Measurements from ENCODE around the gene IGFL1. TPM values are rescaled to one million over a fixed set of nuclear protein-coding genes. Genes with fewer than 3 reads are reported as not detected.
"Not testable (repeated sequence)": the region's sequence is repeated elsewhere in the genome, so short reads cannot be mapped to it uniquely, and the experiment has no call there.

IGFL1 gene
- total and polyA plus RNA-seq, 2 of the 4 experiments (the other 2 are of a cell fraction) = not detected

GRCh38 chr19:46271481-46272197, 42.1 kb downstream of the IGFL1 start:
- H2AK9ac ChIP-seq (replicated peaks; ENCODE audit: low read depth, low read length, poor library complexity) = no peak overlapping the region
- POLR2A ChIA-PET (ENCODE audit: unreplicated experiment) = interaction anchor here (0.6 kb wide), 1 partner anchor 160 kb away, joined by 3 read pairs; no protein-coding TSS in a partner anchor

DNA sequence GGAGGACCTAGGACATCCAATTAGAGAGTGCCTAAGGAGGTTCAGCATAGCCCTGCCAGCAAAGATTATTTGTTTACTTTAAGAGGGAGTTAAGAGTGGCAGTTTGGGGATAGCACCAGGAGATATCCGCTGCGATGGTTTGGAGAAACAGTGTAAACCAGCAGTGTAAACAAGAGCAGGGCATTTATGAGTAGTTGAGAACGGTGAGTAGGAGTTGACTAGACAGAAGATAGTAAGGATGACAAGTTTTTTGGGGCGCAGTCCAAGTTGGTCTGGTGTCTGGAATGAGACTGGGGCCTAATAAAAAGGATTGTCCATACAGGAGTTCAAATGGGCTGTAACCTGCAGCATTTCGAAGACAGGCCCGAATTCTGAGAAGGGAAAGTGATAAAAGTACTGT, 44.4 kb downstream of the IGFL1 start:
- H2BK5ac ChIP-seq (ENCODE audit: low read depth, low read length, poor library complexity, severe bottlenecking); H3K9ac ChIP-seq (ENCODE audit: low read depth, low read length); intact Hi-C loops (cut with micrococcal nuclease); ATAC-seq (ENCODE audit: low read depth); H3K56ac ChIP-seq (ENCODE audit: extremely low read depth, insufficient read depth, low read length); H3K4me2 ChIP-seq (ENCODE audit: low read depth, low read length); H3K23ac ChIP-seq (ENCODE audit: low read depth, low read length); H2AK5ac ChIP-seq (ENCODE audit: low read depth, low read length); in situ Hi-C loops (cut with MboI; ENCODE audit: low sequenced_read_pairs); dilution Hi-C loops (cut with HindIII; ENCODE audit: low sequenced_read_pairs, unreplicated experiment); H3K4me1 ChIP-seq (ENCODE audit: control insufficient read depth, insufficient read depth, low read length); H3K4ac ChIP-seq (ENCODE audit: low read depth, low read length); H3K9me3 ChIP-seq (ENCODE audit: control insufficient read depth, insufficient read depth, low read length); H3K14ac ChIP-seq (replicated peaks; ENCODE audit: low read depth, low read length); H3K4me3 ChIP-seq (ENCODE audit: insufficient read depth, low read depth, low read length); H4K8ac ChIP-seq (ENCODE audit: low read depth in 2 of 2, low read length in 2 of 2); H3K9me1 ChIP-seq (ENCODE audit: insufficient read depth, low read length); H3K36me3 ChIP-seq (ENCODE audit: control insufficient read depth, insufficient read depth, low read length); H2BK15ac ChIP-seq (ENCODE audit: low read depth, low read length); POLR2A ChIA-PET (ENCODE audit: unreplicated experiment); BruUV-seq (replicated peaks); H3K18ac ChIP-seq (ENCODE audit: low read depth, low read length); DNase-seq; CTCF ChIA-PET; H2AK9ac ChIP-seq (replicated peaks; ENCODE audit: low read depth, low read length, poor library complexity); H3K79me1 ChIP-seq (ENCODE audit: low read depth in 1 of 2, low read length in 2 of 2); H2AFZ ChIP-seq (replicated peaks; ENCODE audit: low read length, poor library complexity); H3K27ac ChIP-seq (ENCODE audit: insufficient read depth, low read length); H4K20me1 ChIP-seq (ENCODE audit: insufficient read depth, low read length); H2BK20ac ChIP-seq (ENCODE audit: low read depth, low read length); H4K91ac ChIP-seq (ENCODE audit: insufficient read depth, low read depth, low read length); H4K5ac ChIP-seq (ENCODE audit: low read depth, low read length); H2BK120ac ChIP-seq (ENCODE audit: low read depth, low read length): not testable (repeated sequence)
- WGBS, 2 experiments (ENCODE audit: extremely low coverage in 2 of 2, insufficient read length in 1 of 2) = 48% methylated on average over 4 of the region's 6 CpGs; no CpG with 5 or more reads in 1 of the 2 experiments
- peaks cover 18% of the 10 kb centered on the region for H3K27me3 ChIP-seq (ENCODE audit: control insufficient read depth, insufficient read depth, low read length)

More at GRCh38 chr19:46271481-46272197, 42.1 kb downstream of the IGFL1 start:
- no peak overlapping the region for H3K56ac ChIP-seq (ENCODE audit: extremely low read depth, insufficient read depth, low read length)
- H3K18ac ChIP-seq (ENCODE audit: low read depth, low read length) = no peak overlapping the region
- TF ChIP-seq RFX5 (IDR thresholded peaks at IDR 0.05; ENCODE audit: low read depth, low read length) (no peak), BHLHE40 (IDR thresholded peaks at IDR 0.05; ENCODE audit: low read depth, low read length) (0 out of 2 replicates have a peak, but pooled peaks have one; percentile 1), MAFK (IDR thresholded peaks at IDR 0.05; ENCODE audit: low read depth, low read length) (peak; percentile 48)
- H2BK20ac ChIP-seq (ENCODE audit: low read depth, low read length) = no peak overlapping the region
- in situ Hi-C loops (cut with MboI; ENCODE audit: low sequenced_read_pairs) = no loop called here
- no peak overlapping the region for H4K8ac ChIP-seq (ENCODE audit: low read depth in 2 of 2, low read length in 2 of 2)
- no peak overlapping the region for H2BK120ac ChIP-seq (ENCODE audit: low read depth, low read length)
- peaks cover 3% of the 10 kb centered on the region; the same call in 1 of the 2 replicates for H3K4me1 ChIP-seq (ENCODE audit: control insufficient read depth, insufficient read depth, low read length)
- H4K20me1 ChIP-seq (ENCODE audit: insufficient read depth, low read length) = no peaks in the 10 kb centered on the region; the same call in 1 of the 2 replicates
- H3K9ac ChIP-seq (ENCODE audit: low read depth, low read length) = no peak overlapping the region
- H4K5ac ChIP-seq (ENCODE audit: low read depth, low read length) = no peak overlapping the region
- peak overlapping the region; percentile 39; the same call in 1 of the 2 replicates for H3K4ac ChIP-seq (ENCODE audit: low read depth, low read length)
- no TSS peak for BruUV-seq (replicated peaks)
- H4K91ac ChIP-seq (ENCODE audit: insufficient read depth, low read depth, low read length) = no peak overlapping the region
- no peak overlapping the region for H3K27ac ChIP-seq (ENCODE audit: insufficient read depth, low read length)
- peak; percentile 70 for DNase-seq
- H2AK5ac ChIP-seq (ENCODE audit: low read depth, low read length) = no peak overlapping the region
- intact Hi-C loops (cut with micrococcal nuclease) = no loop called here
- CTCF ChIA-PET = interaction anchor here (1.2 kb wide), 1 partner anchor 11 kb away, joined by 3 read pairs; no protein-coding TSS in a partner anchor
- no peak overlapping the region for H3K23ac ChIP-seq (ENCODE audit: low read depth, low read length)
- WGBS, 2 experiments (ENCODE audit: extremely low coverage in 2 of 2, insufficient read length in 1 of 2) = 29% methylated on average over 1 of the region's 8 CpGs; no CpG with 5 or more reads in 1 of the 2 experiments
- H3K14ac ChIP-seq (replicated peaks; ENCODE audit: low read depth, low read length) = no peak overlapping the region
- H3K4me2 ChIP-seq (ENCODE audit: low read depth, low read length) = no peak overlapping the region
- H3K4me3 ChIP-seq (ENCODE audit: insufficient read depth, low read depth, low read length) = no peak overlapping the region
- H3K36me3 ChIP-seq (ENCODE audit: control insufficient read depth, insufficient read depth, low read length) = no peaks in the 10 kb centered on the region
- peaks cover 19% of the 10 kb centered on the region for H3K27me3 ChIP-seq (ENCODE audit: control insufficient read depth, insufficient read depth, low read length)
- no peaks in the 10 kb centered on the region for H3K79me1 ChIP-seq (ENCODE audit: low read depth in 1 of 2, low read length in 2 of 2)
- no peaks in the 10 kb centered on the region for H3K9me3 ChIP-seq (ENCODE audit: control insufficient read depth, insufficient read depth, low read length)
- H2AFZ ChIP-seq (replicated peaks; ENCODE audit: low read length, poor library complexity) = no peak overlapping the region
- H3K9me1 ChIP-seq (ENCODE audit: insufficient read depth, low read length) = peaks cover 3% of the 10 kb centered on the region; the same call in 1 of the 2 replicates
- H2BK15ac ChIP-seq (ENCODE audit: low read depth, low read length) = no peak overlapping the region
- peak; percentile 60 for ATAC-seq (ENCODE audit: low read depth)
- dilution Hi-C loops (cut with HindIII; ENCODE audit: low sequenced_read_pairs, unreplicated experiment) = no loop called here
- H2BK5ac ChIP-seq (ENCODE audit: low read depth, low read length, poor library complexity, severe bottlenecking) = no peak overlapping the region
